ENCODE results near the gene ACOXL. TPM values are rescaled to one million over a fixed set of nuclear protein-coding genes. Genes with fewer than 3 reads are reported as not detected.

The ACOXL gene
- total RNA-seq, 4 donors from 2014 or later: 0.55 to 5.2 (median 1.1) TPM; not detected in 1

DNA sequence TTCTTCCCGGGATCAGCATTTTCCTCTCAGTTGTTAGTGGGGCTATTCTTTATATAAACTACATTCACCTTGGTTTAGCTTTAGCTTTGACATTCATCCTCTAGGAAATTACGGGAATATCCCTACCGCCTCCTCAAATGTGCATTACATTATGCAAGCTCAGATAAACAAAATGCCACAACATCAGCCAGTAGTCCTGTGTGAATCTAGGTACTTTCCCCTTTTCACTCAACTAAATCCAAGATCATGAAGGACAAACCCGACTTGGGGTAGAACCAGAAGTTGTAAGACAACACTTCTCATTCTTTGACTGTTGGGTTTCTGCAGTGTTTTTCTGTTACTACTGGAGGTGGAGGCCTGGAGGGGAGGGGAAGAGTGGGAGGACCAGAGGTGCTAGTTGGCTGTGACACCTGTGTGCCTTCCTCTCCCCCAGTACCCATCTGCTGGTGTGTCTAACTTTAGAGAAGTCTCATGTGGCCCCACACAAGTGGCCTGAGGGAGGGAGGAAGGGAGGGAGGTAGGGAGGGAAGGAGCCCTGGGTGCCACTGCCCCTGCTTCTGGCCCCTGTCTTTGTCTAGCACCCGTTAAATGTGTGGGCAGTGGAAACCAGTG, 303.6 kb downstream of the ACOXL start:
- in situ Hi-C loops (cut with MboI; ENCODE audit: low pct_ligation_motif_present in 1 of 4, low pct_unique_long_range_greater_than_20kb in 1 of 4, low sequenced_read_pairs in 3 of 4): no loop called here
- DNase-seq: no peak
- 76 to 79% methylated on average over 4 to 5 of the region's 5 CpGs for WGBS, 2 donors (ENCODE audit: low coverage in 1 of 2)
- Histone ChIP-seq H3K36me3 (no peaks in the 10 kb centered on the region), H3K4me3 (no peak overlapping the region), H3K9me3 (no peaks in the 10 kb centered on the region), H3K27ac (no peak overlapping the region), H3K27me3 (no peaks in the 10 kb centered on the region), H3K4me1 (peaks cover 0 to 32% (median 21%) of the 10 kb centered on the region in 4 donors)
- intact Hi-C loops (cut with DNase I; ENCODE audit: low total_unique reads): no loop called here
- TF ChIP-seq, protein P1, sequence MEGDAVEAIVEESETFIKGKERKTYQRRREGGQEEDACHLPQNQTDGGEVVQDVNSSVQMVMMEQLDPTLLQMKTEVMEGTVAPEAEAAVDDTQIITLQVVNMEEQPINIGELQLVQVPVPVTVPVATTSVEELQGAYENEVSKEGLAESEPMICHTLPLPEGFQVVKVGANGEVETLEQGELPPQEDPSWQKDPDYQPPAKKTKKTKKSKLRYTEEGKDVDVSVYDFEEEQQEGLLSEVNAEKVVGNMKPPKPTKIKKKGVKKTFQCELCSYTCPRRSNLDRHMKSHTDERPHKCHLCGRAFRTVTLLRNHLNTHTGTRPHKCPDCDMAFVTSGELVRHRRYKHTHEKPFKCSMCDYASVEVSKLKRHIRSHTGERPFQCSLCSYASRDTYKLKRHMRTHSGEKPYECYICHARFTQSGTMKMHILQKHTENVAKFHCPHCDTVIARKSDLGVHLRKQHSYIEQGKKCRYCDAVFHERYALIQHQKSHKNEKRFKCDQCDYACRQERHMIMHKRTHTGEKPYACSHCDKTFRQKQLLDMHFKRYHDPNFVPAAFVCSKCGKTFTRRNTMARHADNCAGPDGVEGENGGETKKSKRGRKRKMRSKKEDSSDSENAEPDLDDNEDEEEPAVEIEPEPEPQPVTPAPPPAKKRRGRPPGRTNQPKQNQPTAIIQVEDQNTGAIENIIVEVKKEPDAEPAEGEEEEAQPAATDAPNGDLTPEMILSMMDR (IDR thresholded peaks at IDR 0.05): no peak
- TF ChIP-seq EP300 (IDR thresholded peaks at IDR 0.05; ENCODE audit: low read depth): no peak

DNA sequence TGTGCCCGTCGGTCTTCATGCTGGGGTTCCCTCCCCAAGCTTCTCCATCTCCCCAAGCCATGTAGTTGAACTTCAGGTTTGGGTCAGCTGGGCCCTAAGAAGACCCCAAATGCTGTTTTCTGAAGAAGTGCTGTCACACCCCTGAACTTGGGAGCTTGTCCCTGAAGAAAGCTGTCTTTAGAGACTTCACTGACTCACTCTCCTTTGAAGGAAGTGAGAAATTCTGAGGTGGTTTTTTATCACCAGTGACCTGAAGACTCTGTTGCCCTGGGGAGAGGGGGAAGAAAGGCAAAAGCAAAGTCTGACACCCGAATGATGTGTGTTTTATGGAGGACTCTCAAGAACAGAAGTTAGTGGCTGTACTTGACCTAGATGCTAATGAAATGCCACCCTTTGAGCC, 304.8 kb downstream of the ACOXL start:
- WGBS, 2 donors (ENCODE audit: low coverage in 1 of 2): 66 to 100% methylated on average over 1 to 3 of the region's 3 CpGs
- Histone ChIP-seq H3K4me1 (peaks cover 0 to 21% (median 13%) of the 10 kb centered on the region in 4 donors), H3K36me3 (no peaks in the 10 kb centered on the region), H3K4me3 (no peak overlapping the region), H3K9me3 (no peaks in the 10 kb centered on the region), H3K27me3 (no peaks in the 10 kb centered on the region), H3K27ac (no peak overlapping the region)
- intact Hi-C loops (cut with DNase I; ENCODE audit: low total_unique reads) (no loop called here), in situ Hi-C loops (cut with MboI; ENCODE audit: low pct_ligation_motif_present in 1 of 4, low pct_unique_long_range_greater_than_20kb in 1 of 4, low sequenced_read_pairs in 3 of 4) (no loop called here)
- DNase-seq: no peak
- TF ChIP-seq POLR2AphosphoS5 (IDR thresholded peaks at IDR 0.05) (no peak), POLR2A (IDR thresholded peaks at IDR 0.05) (no peak), EP300 (IDR thresholded peaks at IDR 0.05; ENCODE audit: low read depth) (no peak)
- TF ChIP-seq, protein P1 (IDR thresholded peaks at IDR 0.05): no peak

DNA sequence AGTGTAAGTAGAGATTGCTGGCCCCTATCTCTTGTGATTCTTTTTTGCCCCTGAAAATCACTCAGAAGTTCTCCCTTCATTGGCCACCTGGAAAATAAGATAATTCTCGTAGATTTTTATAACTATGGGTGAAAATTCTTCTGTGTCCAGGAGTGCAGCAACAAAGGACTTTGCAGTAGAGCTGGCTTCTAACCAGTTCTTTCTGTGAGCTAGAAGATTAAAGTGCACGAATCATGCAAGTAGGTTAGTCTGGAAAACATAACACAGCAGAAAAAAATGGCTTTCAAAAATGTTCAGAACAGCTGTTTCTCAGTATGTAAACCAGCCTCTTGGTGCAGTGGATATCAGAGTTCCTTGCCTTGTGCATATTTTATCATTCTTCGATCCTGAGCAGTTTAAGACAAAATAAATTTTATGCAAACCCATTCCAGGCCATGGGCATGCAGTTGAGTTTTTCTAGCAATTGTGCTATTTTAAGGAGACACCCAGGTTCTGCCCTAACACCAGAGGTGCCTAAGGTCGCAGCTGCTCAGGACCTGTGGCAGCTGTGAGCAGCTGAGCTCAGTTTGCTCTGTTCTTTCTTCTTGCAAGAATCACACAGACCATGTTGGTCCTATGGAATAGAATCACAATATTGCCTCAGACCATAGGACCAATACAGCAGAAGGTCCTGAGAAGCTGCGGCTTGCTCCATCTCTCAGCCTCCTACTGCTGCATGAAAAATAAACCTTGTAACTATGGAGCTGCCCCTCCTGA, 307.4 kb downstream of the ACOXL start:
- no peaks in the 10 kb centered on the region for H3K27me3 ChIP-seq
- intact Hi-C loops (cut with DNase I; ENCODE audit: low total_unique reads): no loop called here
- no peak overlapping the region for H3K27ac ChIP-seq
- no peaks in the 10 kb centered on the region for H3K36me3 ChIP-seq
- H3K4me3 ChIP-seq: no peak overlapping the region
- in situ Hi-C loops (cut with MboI; ENCODE audit: low pct_ligation_motif_present in 1 of 4, low pct_unique_long_range_greater_than_20kb in 1 of 4, low sequenced_read_pairs in 3 of 4): no loop called here
- H3K4me1 ChIP-seq: no peaks in the 10 kb centered on the region
- TF ChIP-seq EP300 (IDR thresholded peaks at IDR 0.05; ENCODE audit: low read depth) (no peak), POLR2AphosphoS5 (IDR thresholded peaks at IDR 0.05) (no peak), POLR2A (IDR thresholded peaks at IDR 0.05) (no peak)
- DNase-seq: no peak
- no peaks in the 10 kb centered on the region for H3K9me3 ChIP-seq
- 33 to 62% methylated on average over 1 to 5 of the region's 5 CpGs for WGBS, 2 donors (ENCODE audit: low coverage in 1 of 2)

DNA sequence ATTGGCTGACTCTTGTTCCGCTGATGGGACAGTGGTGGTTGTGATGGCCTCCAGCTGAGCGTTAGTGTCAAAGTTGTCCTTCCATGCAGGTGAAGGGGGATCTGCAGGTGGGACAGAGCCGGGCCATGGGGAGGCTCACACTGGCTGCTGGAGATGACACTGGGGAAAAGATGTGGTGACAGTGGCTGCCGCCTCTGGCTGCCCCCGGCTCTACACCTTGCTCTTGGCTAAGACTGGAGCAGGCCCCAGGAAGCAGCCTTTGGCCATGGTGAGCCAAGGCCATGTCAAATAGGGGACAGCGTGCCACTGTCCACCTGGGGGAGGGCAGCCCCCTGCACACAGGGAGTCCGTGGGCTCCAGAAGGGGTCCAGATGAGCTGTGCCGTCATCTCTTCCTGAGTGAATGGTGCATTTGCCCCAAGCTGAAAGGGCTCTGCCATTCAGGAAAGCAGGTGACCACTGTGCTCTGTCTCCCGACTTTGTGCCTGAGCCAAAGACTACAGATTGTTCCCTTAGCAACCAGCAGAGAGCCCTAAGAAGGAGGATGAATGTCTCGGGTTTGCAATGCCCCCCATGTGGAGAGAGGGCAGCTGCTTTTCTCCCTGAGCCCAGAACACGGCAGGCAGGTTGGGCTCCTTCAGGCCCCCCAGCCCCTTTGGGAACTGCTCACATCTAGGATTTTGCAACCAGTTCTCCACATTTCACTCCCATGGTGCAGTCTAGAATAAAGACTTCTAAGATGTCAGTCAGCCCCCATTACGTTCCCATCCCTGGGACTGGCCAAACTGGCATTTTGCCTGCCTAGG, 309.2 kb downstream of the ACOXL start:
- in situ Hi-C loops (cut with MboI; ENCODE audit: low pct_ligation_motif_present in 1 of 4, low pct_unique_long_range_greater_than_20kb in 1 of 4, low sequenced_read_pairs in 3 of 4): no loop called here
- no peak for TF ChIP-seq POLR2AphosphoS5 (IDR thresholded peaks at IDR 0.05)
- TF ChIP-seq, protein P1 (IDR thresholded peaks at IDR 0.05): no peak
- TF ChIP-seq EP300 (IDR thresholded peaks at IDR 0.05; ENCODE audit: low read depth): no peak
- TF ChIP-seq POLR2A (IDR thresholded peaks at IDR 0.05): no peak
- no peak for DNase-seq
- Histone ChIP-seq H3K27ac (no peak overlapping the region), H3K27me3 (no peaks in the 10 kb centered on the region), H3K4me1 (no peaks in the 10 kb centered on the region), H3K4me3 (no peak overlapping the region), H3K9me3 (no peaks in the 10 kb centered on the region), H3K36me3 (no peaks in the 10 kb centered on the region)
- intact Hi-C loops (cut with DNase I; ENCODE audit: low total_unique reads): no loop called here
- 95 to 96% methylated on average over 4 to 12 of the region's 12 CpGs for WGBS, 2 donors (ENCODE audit: low coverage in 1 of 2)

All from transverse colon (tissue), 4 donors.